OCI-LY1 (cell line): Measurements from ENCODE around the gene UROC1.

Experiments
- H2AFZ ChIP-seq: fragments of 200-600 bp; sonication (generic), shearing (Covaris generic); 2 replicates; pipeline ENCODE4 v1.6.0; 2014; ENCODE audit warnings: antibody characterized with exemption, mild to moderate bottlenecking, low read length
- H3F3A ChIP-seq: fragments of 200-600 bp; sonication (generic), shearing (Covaris generic); 2 replicates; pipeline ENCODE4 v1.6.0; 2014; ENCODE audit warnings: mild to moderate bottlenecking, antibody characterized with exemption, low read length, moderate library complexity; ENCODE audit not compliant: insufficient read depth
- H3K27ac ChIP-seq: fragments of 200-600 bp; sonication (generic); 2 replicates; pipeline ENCODE4 v1.5.1; 2014; ENCODE audit warnings: low read length, mixed run types, mild to moderate bottlenecking, low read depth; ENCODE audit not compliant: poor library complexity, severe bottlenecking
- H3K27me3 ChIP-seq: fragments of 200-600 bp; sonication (generic); 2 replicates; pipeline ENCODE4 v1.6.0; 2014; ENCODE audit warnings: antibody characterized with exemption, mild to moderate bottlenecking, low read length, moderate library complexity; ENCODE audit not compliant: insufficient read depth
- H3K36me3 ChIP-seq: fragments of 200-600 bp; sonication (generic); 2 replicates; pipeline ENCODE4 v1.6.1; 2014; ENCODE audit warnings: mild to moderate bottlenecking, antibody characterized with exemption, low read length, moderate library complexity, mixed read lengths; ENCODE audit not compliant: insufficient read depth
- H3K4me1 ChIP-seq: fragments of 200-600 bp; sonication (generic); 2 replicates; pipeline ENCODE4 v1.5.1; 2014; ENCODE audit warnings: mild to moderate bottlenecking, low read length, moderate library complexity; ENCODE audit not compliant: insufficient read depth, severe bottlenecking
- H3K4me2 ChIP-seq: fragments of 200-600 bp; sonication (generic), shearing (Covaris generic); 2 replicates; pipeline ENCODE4 v1.6.1; 2014; ENCODE audit warnings: low read length
- H3K4me3 ChIP-seq: fragments of 200-600 bp; sonication (generic); 2 replicates; pipeline ENCODE4 v1.5.1; 2014; ENCODE audit warnings: low read length, low read depth, mild to moderate bottlenecking, mixed read lengths; ENCODE audit not compliant: poor library complexity, severe bottlenecking
- H3K79me2 ChIP-seq: fragments of 200-600 bp; shearing (Covaris generic); 2 replicates; pipeline ENCODE4 v1.6.1; 2016; ENCODE audit warnings: mixed run types, low read length, mixed read lengths; ENCODE audit not compliant: insufficient read depth
- H3K9ac ChIP-seq: fragments of 200-600 bp; sonication (generic), shearing (Covaris generic); 2 replicates; pipeline ENCODE4 v1.6.1; 2014; ENCODE audit warnings: mild to moderate bottlenecking, low read length, mixed read lengths
- H3K9me2 ChIP-seq: fragments of 200-600 bp; sonication (generic), shearing (Covaris generic); 2 replicates; pipeline ENCODE4 v1.6.1; 2014; ENCODE audit warnings: low read depth, mild to moderate bottlenecking, low read length, mixed read lengths
- H3K9me3 ChIP-seq: fragments of 200-600 bp; shearing (Covaris generic); 2 replicates; pipeline ENCODE4 v1.6.1; 2014; ENCODE audit warnings: low read length, mixed read lengths
- H4K20me1 ChIP-seq: fragments of 200-600 bp; sonication (generic), shearing (Covaris generic); 2 replicates; pipeline ENCODE4 v1.6.0; 2016; ENCODE audit warnings: mild to moderate bottlenecking, low read length; ENCODE audit not compliant: insufficient read depth
- EZH2 ChIP-seq: fragments of 200-600 bp; sonication (generic), shearing (Covaris generic); IDR thresholded peaks from 2 replicates; pipeline ENCODE4 v1.8.0; 2017; ENCODE audit warnings: borderline replicate concordance, mixed run types, mild to moderate bottlenecking, antibody characterized with exemption, low read length, moderate library complexity, mixed read lengths
- TF ChIP-seq, protein P1 (sequence below): fragments of 200-600 bp; sonication (generic), shearing (Covaris generic); IDR thresholded peaks from 2 replicates; pipeline ENCODE4 v1.5.1; 2017; ENCODE audit warnings: mild to moderate bottlenecking, antibody characterized with exemption, low read length, moderate library complexity, mixed read lengths

Gene UROC1

DNA sequence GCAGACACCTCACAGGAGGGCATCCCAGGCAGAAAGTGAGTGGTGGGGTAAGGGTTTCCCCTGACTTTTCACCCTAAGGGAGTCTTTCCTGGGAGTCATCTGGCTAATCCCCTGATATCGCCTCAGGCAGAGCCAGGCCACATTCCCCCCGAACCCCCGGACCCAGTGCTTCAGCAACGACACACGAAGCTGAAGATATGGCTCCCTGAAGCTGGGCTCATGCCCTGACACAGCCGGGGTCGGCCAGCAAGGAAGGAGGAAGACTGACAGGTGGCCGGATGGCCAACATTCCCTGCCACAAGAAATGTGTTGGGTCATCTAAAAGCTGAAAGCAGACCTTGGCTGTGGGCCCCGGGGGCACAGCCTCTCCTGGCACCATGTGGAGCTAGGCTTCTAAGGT, 20.7 kb upstream of the UROC1 start:
- no peak overlapping the region for H3K4me3 ChIP-seq
- no peak overlapping the region for H2AFZ ChIP-seq
- H3K9me2 ChIP-seq, result no peaks in the 10 kb centered on the region
- H3K4me2 ChIP-seq, result no peak overlapping the region
- H3K9me3 ChIP-seq, result no peaks in the 10 kb centered on the region
- no peak overlapping the region for H3K27ac ChIP-seq
- H3K9ac ChIP-seq, result no peak overlapping the region
- no peaks in the 10 kb centered on the region for H3F3A ChIP-seq
- TF ChIP-seq, protein P1, sequence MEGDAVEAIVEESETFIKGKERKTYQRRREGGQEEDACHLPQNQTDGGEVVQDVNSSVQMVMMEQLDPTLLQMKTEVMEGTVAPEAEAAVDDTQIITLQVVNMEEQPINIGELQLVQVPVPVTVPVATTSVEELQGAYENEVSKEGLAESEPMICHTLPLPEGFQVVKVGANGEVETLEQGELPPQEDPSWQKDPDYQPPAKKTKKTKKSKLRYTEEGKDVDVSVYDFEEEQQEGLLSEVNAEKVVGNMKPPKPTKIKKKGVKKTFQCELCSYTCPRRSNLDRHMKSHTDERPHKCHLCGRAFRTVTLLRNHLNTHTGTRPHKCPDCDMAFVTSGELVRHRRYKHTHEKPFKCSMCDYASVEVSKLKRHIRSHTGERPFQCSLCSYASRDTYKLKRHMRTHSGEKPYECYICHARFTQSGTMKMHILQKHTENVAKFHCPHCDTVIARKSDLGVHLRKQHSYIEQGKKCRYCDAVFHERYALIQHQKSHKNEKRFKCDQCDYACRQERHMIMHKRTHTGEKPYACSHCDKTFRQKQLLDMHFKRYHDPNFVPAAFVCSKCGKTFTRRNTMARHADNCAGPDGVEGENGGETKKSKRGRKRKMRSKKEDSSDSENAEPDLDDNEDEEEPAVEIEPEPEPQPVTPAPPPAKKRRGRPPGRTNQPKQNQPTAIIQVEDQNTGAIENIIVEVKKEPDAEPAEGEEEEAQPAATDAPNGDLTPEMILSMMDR, result no peak
- TF ChIP-seq EZH2, result no peak
- no peaks in the 10 kb centered on the region for H3K27me3 ChIP-seq
- no peaks in the 10 kb centered on the region for H3K36me3 ChIP-seq
- H3K79me2 ChIP-seq, result no peaks in the 10 kb centered on the region
- H3K4me1 ChIP-seq, result no peaks in the 10 kb centered on the region
- no peaks in the 10 kb centered on the region for H4K20me1 ChIP-seq

DNA sequence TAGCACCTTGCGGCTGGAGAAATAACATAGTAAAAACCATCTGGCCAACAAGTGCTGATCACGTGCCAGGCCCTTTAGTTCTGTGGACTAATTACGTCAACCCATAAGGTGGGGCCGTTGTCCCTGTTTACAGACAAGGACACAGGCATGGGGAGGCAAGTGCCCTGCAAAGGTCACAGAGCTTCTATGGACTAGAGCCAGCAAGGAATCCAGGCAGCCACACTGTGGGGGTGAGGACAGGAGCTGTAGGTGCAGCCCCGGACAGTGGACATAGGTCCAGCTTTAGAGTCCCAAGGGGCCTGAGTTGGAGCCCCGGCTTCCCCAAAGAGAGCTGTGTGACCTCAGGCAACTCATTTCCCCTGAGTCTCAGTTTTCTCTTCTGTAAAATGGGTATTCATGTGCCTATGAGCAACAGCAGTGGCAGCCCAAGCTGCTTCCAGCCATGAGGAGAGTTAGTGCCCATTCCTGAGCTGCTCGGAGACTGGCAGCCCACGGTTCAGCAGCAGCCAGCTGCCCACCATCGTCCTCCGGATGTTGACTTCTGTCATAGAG, 20.2 kb upstream of the UROC1 start:
- no peaks in the 10 kb centered on the region for H3K9me3 ChIP-seq
- no peak overlapping the region for H3K27ac ChIP-seq
- H3K9ac ChIP-seq, result no peak overlapping the region
- H3K4me1 ChIP-seq, result no peaks in the 10 kb centered on the region
- TF ChIP-seq, protein P1, result no peak
- H4K20me1 ChIP-seq, result no peaks in the 10 kb centered on the region
- no peaks in the 10 kb centered on the region for H3K27me3 ChIP-seq
- H3K4me3 ChIP-seq, result no peak overlapping the region
- no peak overlapping the region for H3K4me2 ChIP-seq
- H2AFZ ChIP-seq, result no peak overlapping the region
- H3F3A ChIP-seq, result no peaks in the 10 kb centered on the region
- no peaks in the 10 kb centered on the region for H3K9me2 ChIP-seq
- no peaks in the 10 kb centered on the region for H3K79me2 ChIP-seq
- H3K36me3 ChIP-seq, result no peaks in the 10 kb centered on the region

DNA sequence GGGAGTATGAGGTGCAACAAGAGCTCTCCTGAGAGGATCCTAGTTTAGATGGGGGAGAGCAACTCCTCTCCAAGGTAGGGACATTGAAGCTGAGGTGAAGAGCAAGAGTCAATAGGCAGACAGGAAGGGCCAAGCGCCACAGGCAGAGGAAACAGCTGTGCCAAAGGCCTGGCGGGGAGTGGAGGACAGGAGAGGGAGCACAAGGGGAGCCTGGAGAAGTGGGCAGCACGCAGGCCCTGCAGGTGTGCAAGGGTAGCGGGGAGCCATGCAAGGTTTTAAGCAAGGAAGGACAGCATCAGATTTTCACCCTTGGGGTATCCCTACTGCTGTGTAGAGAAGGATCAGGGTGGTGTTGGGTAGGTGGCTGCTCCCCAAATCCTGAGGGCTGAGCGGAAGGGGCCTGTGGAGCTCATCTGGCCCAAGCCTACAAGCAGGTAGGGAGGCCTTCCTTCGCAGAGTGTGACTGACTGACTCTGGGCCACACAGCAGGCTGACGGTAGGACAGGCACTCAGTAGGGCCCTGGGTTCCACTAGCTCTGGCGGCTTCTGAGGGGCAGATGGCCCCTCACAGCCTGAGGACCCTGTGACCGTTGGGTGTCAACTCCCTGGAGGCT, 19.6 kb upstream of the UROC1 start:
- no peak for TF ChIP-seq EZH2
- TF ChIP-seq, protein P1, result no peak
- no peaks in the 10 kb centered on the region for H3K27me3 ChIP-seq
- no peaks in the 10 kb centered on the region for H3K9me3 ChIP-seq
- H3F3A ChIP-seq, result no peaks in the 10 kb centered on the region
- no peaks in the 10 kb centered on the region for H4K20me1 ChIP-seq
- H3K4me3 ChIP-seq, result no peak overlapping the region
- no peaks in the 10 kb centered on the region for H3K9me2 ChIP-seq
- H3K9ac ChIP-seq, result no peak overlapping the region
- H3K27ac ChIP-seq, result no peak overlapping the region
- H3K4me1 ChIP-seq, result no peaks in the 10 kb centered on the region
- no peak overlapping the region for H3K4me2 ChIP-seq
- H3K36me3 ChIP-seq, result no peaks in the 10 kb centered on the region
- H3K79me2 ChIP-seq, result no peaks in the 10 kb centered on the region
- H2AFZ ChIP-seq, result no peak overlapping the region
